CD4-positive, CD25-positive, alpha-beta regulatory T cell (primary cell): Measurements from ENCODE around the gene POMT2. TPM values are rescaled to one million over a fixed set of nuclear protein-coding genes. Genes with fewer than 3 reads are reported as not detected.
A peak's percentile ranks its signal among the peaks of the same experiment; 100 is the strongest.

ENCODE experiments used
- ATAC-seq, 2 donors: fragments of 150-1000 bp; cut with Tn5 transposase; one replicate each; pipeline ENCODE4 v1.10.0; 2021; ENCODE audit warnings: low read depth in 2 of 2, moderate number of reproducible peaks in 2 of 2, moderate library complexity in 1 of 2
- DNase-seq, 3 donors: peaks; one replicate each; pipeline versions ENCODE4 v3.0.0 to v3.0.0-alpha.2; 2012 to 2022; ENCODE audit warnings: mixed read lengths in 1 of 3
- H3K27ac ChIP-seq: one replicate; pipeline ENCODE4 v1.7.0; 2013; ENCODE audit warnings: mild to moderate bottlenecking, low read length; ENCODE audit not compliant: insufficient read depth, poor library complexity, severe bottlenecking
- H3K27me3 ChIP-seq: one replicate; pipeline ENCODE4 v1.7.0; 2013; ENCODE audit warnings: low read length; ENCODE audit not compliant: control insufficient read depth, insufficient read depth
- H3K36me3 ChIP-seq: one replicate; pipeline ENCODE4 v1.7.0; 2013; ENCODE audit warnings: mild to moderate bottlenecking, low read length, moderate library complexity; ENCODE audit not compliant: control insufficient read depth, insufficient read depth
- H3K4me1 ChIP-seq: 2 replicates; pipeline ENCODE4 v1.7.0; 2013; ENCODE audit warnings: mild to moderate bottlenecking, low read length; ENCODE audit not compliant: insufficient read depth, control insufficient read depth, poor library complexity, severe bottlenecking
- H3K4me3 ChIP-seq: one replicate; pipeline ENCODE4 v1.7.0; 2013; ENCODE audit warnings: low read depth, mild to moderate bottlenecking, low read length, moderate library complexity
- H3K9me3 ChIP-seq, 2 experiments: 1 replicate in 1 of 2; 2 replicates in 1 of 2; pipeline ENCODE4 v1.7.0; 2013; ENCODE audit warnings: low read length in 2 of 2, mild to moderate bottlenecking in 1 of 2, moderate library complexity in 1 of 2; ENCODE audit not compliant: control insufficient read depth in 2 of 2
- H3K27ac Mint-ChIP-seq, 3 donors: one replicate each; pipeline ENCODE4 v1.8.0; 2020 to 2022; ENCODE audit warnings: mild to moderate bottlenecking in 3 of 3, mixed read lengths in 3 of 3, moderate library complexity in 2 of 3
- H3K27me3 Mint-ChIP-seq: one replicate; pipeline ENCODE4 v1.8.0; 2022; ENCODE audit warnings: mild to moderate bottlenecking, mixed read lengths
- H3K36me3 Mint-ChIP-seq: one replicate; pipeline ENCODE4 v1.8.0; 2020; ENCODE audit warnings: mixed read lengths
- H3K4me1 Mint-ChIP-seq, 4 donors: one replicate each; pipeline ENCODE4 v1.8.0; 2020 to 2022; ENCODE audit warnings: mixed read lengths in 4 of 4, mild to moderate bottlenecking in 1 of 4
- H3K4me3 Mint-ChIP-seq, 4 donors: one replicate each; pipeline ENCODE4 v1.8.0; 2020 to 2022; ENCODE audit warnings: mild to moderate bottlenecking in 4 of 4, mixed read lengths in 4 of 4, moderate library complexity in 3 of 4
- H3K9me3 Mint-ChIP-seq, 7 donors: one replicate each; pipeline ENCODE4 v1.8.0; 2020 to 2022; ENCODE audit warnings: mixed read lengths in 7 of 7, mild to moderate bottlenecking in 3 of 7, moderate library complexity in 2 of 7
- polyA plus RNA-seq, 4 donors: library from polyadenylated mRNA; unstranded; fragments of 300-500 nt; fragmentation: Illumina TruSeq; gene quantifications; one replicate each; pipeline ENCODE4 v1.2.3, GENCODE V29; 2021
- total RNA-seq: library from RNA; stranded (reverse); gene quantifications from one replicate; pipeline ENCODE4 v1.2.3, GENCODE V29; 2022

Gene POMT2, protein sequence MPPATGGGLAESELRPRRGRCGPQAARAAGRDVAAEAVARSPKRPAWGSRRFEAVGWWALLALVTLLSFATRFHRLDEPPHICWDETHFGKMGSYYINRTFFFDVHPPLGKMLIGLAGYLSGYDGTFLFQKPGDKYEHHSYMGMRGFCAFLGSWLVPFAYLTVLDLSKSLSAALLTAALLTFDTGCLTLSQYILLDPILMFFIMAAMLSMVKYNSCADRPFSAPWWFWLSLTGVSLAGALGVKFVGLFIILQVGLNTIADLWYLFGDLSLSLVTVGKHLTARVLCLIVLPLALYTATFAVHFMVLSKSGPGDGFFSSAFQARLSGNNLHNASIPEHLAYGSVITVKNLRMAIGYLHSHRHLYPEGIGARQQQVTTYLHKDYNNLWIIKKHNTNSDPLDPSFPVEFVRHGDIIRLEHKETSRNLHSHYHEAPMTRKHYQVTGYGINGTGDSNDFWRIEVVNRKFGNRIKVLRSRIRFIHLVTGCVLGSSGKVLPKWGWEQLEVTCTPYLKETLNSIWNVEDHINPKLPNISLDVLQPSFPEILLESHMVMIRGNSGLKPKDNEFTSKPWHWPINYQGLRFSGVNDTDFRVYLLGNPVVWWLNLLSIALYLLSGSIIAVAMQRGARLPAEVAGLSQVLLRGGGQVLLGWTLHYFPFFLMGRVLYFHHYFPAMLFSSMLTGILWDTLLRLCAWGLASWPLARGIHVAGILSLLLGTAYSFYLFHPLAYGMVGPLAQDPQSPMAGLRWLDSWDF
- 11.3 TPM for total RNA-seq
- polyA plus RNA-seq, result 1 to 10 TPM in 3 of 4 donors, under 1 TPM in 1; 0.53 to 2.4 (median 1.4) TPM

- Histone ChIP-seq H3K9me3 (no peaks in the 10 kb centered on the region), H3K36me3 (no peaks in the 10 kb centered on the region), H3K27ac (peak within 1 kb of the TSS; percentile 94), H3K4me3 (peak within 1 kb of the TSS; percentile 79), H3K4me1 (peaks cover 15% of the 10 kb centered on the region), H3K27me3 (no peaks in the 10 kb centered on the region)
- DNase-seq (peak; percentile 90 to 92 (median 91)), ATAC-seq (peak; percentile 52 to 56)
- Mint-ChIP-seq H3K4me3 (peak within 1 kb of the TSS; percentile 97 to 99 (median 98)), H3K27ac (peak within 1 kb of the TSS; percentile 98 to 100 (median 99)), H3K27me3 (no peaks in the 10 kb centered on the region), H3K9me3 (no peaks in the 10 kb centered on the region), H3K36me3 (no peaks in the 10 kb centered on the region), H3K4me1 (peaks cover 11 to 23% (median 17%) of the 10 kb centered on the region in 4 donors)
Observed at GRCh38 chr14:77320238-77320935, at the start of gene POMT2. Gene POMT2, minus strand, starts transcription at chr14:77320883. Its CDS starts 202 bp downstream, at chr14:77320681.

GRCh38 chr14:77369285-77369684 lies 48.6 kb upstream of the POMT2 start:
- DNase-seq (peak in 1 of 3 donors; percentile 33), ATAC-seq (peak in 1 of 2 donors; percentile 50)
- peaks cover 12% of the 10 kb centered on the region for H3K36me3 Mint-ChIP-seq
- Histone ChIP-seq H3K4me1 (peaks cover 18% of the 10 kb centered on the region), H3K9me3 (no peaks in the 10 kb centered on the region), H3K27ac (no peak overlapping the region), H3K4me3 (no peak overlapping the region), H3K27me3 (no peaks in the 10 kb centered on the region), H3K36me3 (no peaks in the 10 kb centered on the region)
- no peaks in the 10 kb centered on the region for H3K9me3 Mint-ChIP-seq
- peak overlapping the region; percentile 5 to 33 (median 15) for H3K27ac Mint-ChIP-seq
- peaks cover 32 to 43% (median 36%) of the 10 kb centered on the region in 4 donors for H3K4me1 Mint-ChIP-seq
- H3K27me3 Mint-ChIP-seq, result no peaks in the 10 kb centered on the region
- peak overlapping the region; percentile 28 to 66 (median 50) for H3K4me3 Mint-ChIP-seq

- ATAC-seq (no peak), DNase-seq (no peak)
- Mint-ChIP-seq H3K27ac (no peak overlapping the region), H3K36me3 (peaks cover 4% of the 10 kb centered on the region), H3K27me3 (no peaks in the 10 kb centered on the region), H3K9me3 (no peaks in the 10 kb centered on the region), H3K4me3 (peak overlapping the region in 1 of 4 donors; percentile 58), H3K4me1 (peaks cover 3 to 32% (median 22%) of the 10 kb centered on the region in 4 donors)
- Histone ChIP-seq H3K27ac (no peak overlapping the region), H3K27me3 (no peaks in the 10 kb centered on the region), H3K4me1 (peaks cover under 1% of the 10 kb centered on the region), H3K36me3 (peaks cover 2% of the 10 kb centered on the region), H3K9me3 (no peaks in the 10 kb centered on the region), H3K4me3 (no peak overlapping the region)
Observed at GRCh38 chr14:77364146-77364545, 43.5 kb upstream of the POMT2 start.

DNA sequence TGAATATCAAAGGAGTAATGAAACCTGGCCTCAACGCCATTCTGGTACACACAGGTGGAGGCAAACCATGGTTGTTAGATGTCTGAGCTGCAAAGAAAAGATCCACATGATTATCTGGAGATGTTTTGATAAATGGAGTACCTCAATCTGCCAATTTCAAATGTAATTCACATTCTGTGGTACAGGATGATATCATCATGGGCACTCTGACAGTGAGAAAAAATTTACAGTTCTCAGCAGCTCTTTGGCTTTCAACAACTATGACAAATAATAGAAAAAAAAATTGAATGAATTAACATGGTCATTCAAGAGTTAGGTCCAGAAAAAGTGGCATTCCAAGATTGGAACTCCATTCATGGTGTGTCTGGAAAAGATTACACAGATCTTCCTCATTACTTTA lies 38.9 kb upstream of the POMT2 start:
- no peak for ATAC-seq
- no peak for DNase-seq
- Histone ChIP-seq H3K36me3 (peaks cover 4% of the 10 kb centered on the region), H3K27me3 (no peaks in the 10 kb centered on the region), H3K9me3 (no peaks in the 10 kb centered on the region), H3K27ac (no peak overlapping the region), H3K4me1 (no peaks in the 10 kb centered on the region), H3K4me3 (no peak overlapping the region)
- no peak overlapping the region for H3K27ac Mint-ChIP-seq
- H3K27me3 Mint-ChIP-seq, result no peaks in the 10 kb centered on the region
- H3K9me3 Mint-ChIP-seq, result no peaks in the 10 kb centered on the region
- peaks cover 7% of the 10 kb centered on the region for H3K36me3 Mint-ChIP-seq
- peaks cover 0 to 31% (median 17%) of the 10 kb centered on the region in 4 donors for H3K4me1 Mint-ChIP-seq
- no peak overlapping the region for H3K4me3 Mint-ChIP-seq

DNA sequence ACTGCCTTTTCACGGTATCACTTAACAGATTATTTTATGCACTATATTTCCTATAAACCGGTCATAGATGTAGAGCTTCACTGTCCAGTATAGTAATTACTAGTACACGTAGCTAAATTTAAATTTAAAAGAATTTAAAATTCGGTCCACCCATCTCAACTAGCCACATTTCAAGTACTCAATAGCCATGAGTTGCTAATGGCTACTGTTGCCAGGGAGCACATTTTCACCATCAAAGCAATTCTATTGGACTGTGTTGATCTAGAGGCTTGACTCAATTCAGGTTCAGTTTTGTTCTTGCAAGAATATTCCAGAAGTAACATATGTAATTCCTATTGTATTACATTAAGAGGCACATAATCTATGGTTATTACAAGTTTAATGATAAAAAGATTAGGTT lies 36.2 kb upstream of the POMT2 start:
- Histone ChIP-seq H3K27me3 (no peaks in the 10 kb centered on the region), H3K36me3 (peaks cover 4% of the 10 kb centered on the region), H3K4me3 (no peak overlapping the region), H3K4me1 (no peaks in the 10 kb centered on the region), H3K27ac (no peak overlapping the region), H3K9me3 (no peaks in the 10 kb centered on the region)
- Mint-ChIP-seq H3K27me3 (no peaks in the 10 kb centered on the region), H3K36me3 (peaks cover 7% of the 10 kb centered on the region), H3K9me3 (no peaks in the 10 kb centered on the region), H3K4me3 (no peak overlapping the region), H3K4me1 (peaks cover 5 to 22% (median 10%) of the 10 kb centered on the region in 4 donors), H3K27ac (no peak overlapping the region)
- ATAC-seq (no peak), DNase-seq (no peak)

DNA sequence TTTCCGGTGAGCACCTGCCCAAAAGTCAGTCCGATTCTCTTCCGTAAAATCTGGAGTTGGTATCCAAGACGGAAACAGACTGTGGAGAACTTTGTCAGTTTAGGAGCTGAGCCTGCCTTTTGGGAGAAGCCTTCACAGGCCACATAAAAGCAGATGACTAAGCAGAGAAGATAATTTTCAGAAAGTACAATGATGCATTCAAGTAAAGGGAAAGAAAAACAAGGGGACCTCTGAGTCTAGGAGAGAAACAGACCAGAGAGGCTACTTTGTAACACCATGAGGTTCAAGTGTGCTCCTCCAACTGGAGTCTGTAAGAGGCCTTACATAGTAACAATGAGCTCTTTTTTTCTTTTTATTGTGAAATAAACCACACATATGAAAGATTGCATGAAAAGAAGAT lies 35.1 kb upstream of the POMT2 start:
- ATAC-seq (no peak), DNase-seq (no peak)
- H3K4me1 ChIP-seq, result no peaks in the 10 kb centered on the region
- H3K9me3 ChIP-seq, result no peaks in the 10 kb centered on the region
- no peak overlapping the region for H3K4me3 ChIP-seq
- Mint-ChIP-seq H3K4me3 (no peak overlapping the region), H3K36me3 (peaks cover 9% of the 10 kb centered on the region), H3K27me3 (no peaks in the 10 kb centered on the region), H3K27ac (peak overlapping the region in 1 of 3 donors; percentile 61), H3K9me3 (no peaks in the 10 kb centered on the region), H3K4me1 (peaks cover 5 to 17% (median 10%) of the 10 kb centered on the region in 4 donors)
- H3K36me3 ChIP-seq, result peaks cover 4% of the 10 kb centered on the region
- no peak overlapping the region for H3K27ac ChIP-seq
- no peaks in the 10 kb centered on the region for H3K27me3 ChIP-seq

GRCh38 chr14:77353469-77354141 lies 32.9 kb upstream of the POMT2 start:
- no peak overlapping the region for H3K27ac ChIP-seq

More at GRCh38 chr14:77353469-77354141, 32.9 kb upstream of the POMT2 start:
- H3K4me3 Mint-ChIP-seq, result no peak overlapping the region
- H3K9me3 ChIP-seq, result no peaks in the 10 kb centered on the region
- ATAC-seq (no peak), DNase-seq (no peak)
- H3K9me3 Mint-ChIP-seq, result no peaks in the 10 kb centered on the region
- no peaks in the 10 kb centered on the region for H3K27me3 ChIP-seq
- H3K36me3 Mint-ChIP-seq, result peaks cover 17% of the 10 kb centered on the region
- peaks cover 4 to 6% (median 5%) of the 10 kb centered on the region in 4 donors for H3K4me1 Mint-ChIP-seq
- H3K27ac Mint-ChIP-seq, result peak overlapping the region in 1 of 3 donors; percentile 36
- peaks cover 15% of the 10 kb centered on the region for H3K36me3 ChIP-seq
- no peaks in the 10 kb centered on the region for H3K4me1 ChIP-seq
- H3K27me3 Mint-ChIP-seq, result no peaks in the 10 kb centered on the region
- no peak overlapping the region for H3K4me3 ChIP-seq
